ENCODE results near the gene MAP3K8. TPM values are rescaled to one million over a fixed set of nuclear protein-coding genes. Genes with fewer than 3 reads are reported as not detected.
A peak's percentile ranks its signal among the peaks of the same experiment; 100 is the strongest.
"Not testable (repeated sequence)": the region's sequence is repeated elsewhere in the genome, so short reads cannot be mapped to it uniquely, and the experiment has no call there.

Gene MAP3K8
- total RNA-seq, 1 donor from 2014 or later: 1.6 TPM

DNA sequence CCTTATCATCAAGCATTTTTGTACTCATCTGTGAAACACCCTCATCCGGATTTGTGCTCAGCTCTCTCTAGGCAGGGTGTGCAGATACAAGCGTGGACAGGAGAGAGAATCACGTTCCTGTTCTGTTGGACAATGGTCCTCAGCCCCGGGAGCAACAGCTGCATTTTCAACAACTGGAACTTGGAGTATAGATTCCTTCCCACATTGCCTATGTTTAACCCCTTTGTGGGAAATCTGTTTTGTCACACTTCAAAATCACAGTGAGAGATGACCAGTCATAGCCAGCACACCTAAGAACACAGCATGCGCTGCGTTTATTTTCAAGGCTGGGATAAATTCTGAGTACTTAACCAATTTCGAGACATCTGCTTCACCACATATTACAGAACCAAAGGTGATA, 32.5 kb downstream of the MAP3K8 start:
- Histone ChIP-seq H3K4me3 (ENCODE audit: low read depth, low read length) (no peak overlapping the region), H3K36me3 (ENCODE audit: control insufficient read depth, insufficient read depth, low read length) (no peaks in the 10 kb centered on the region), H3K27me3 (ENCODE audit: control insufficient read depth, insufficient read depth, low read length) (no peaks in the 10 kb centered on the region)
- DNase-seq (ENCODE audit: low read depth) (no peak), FAIRE-seq (peak; percentile 13)
- TF ChIP-seq, protein P1, sequence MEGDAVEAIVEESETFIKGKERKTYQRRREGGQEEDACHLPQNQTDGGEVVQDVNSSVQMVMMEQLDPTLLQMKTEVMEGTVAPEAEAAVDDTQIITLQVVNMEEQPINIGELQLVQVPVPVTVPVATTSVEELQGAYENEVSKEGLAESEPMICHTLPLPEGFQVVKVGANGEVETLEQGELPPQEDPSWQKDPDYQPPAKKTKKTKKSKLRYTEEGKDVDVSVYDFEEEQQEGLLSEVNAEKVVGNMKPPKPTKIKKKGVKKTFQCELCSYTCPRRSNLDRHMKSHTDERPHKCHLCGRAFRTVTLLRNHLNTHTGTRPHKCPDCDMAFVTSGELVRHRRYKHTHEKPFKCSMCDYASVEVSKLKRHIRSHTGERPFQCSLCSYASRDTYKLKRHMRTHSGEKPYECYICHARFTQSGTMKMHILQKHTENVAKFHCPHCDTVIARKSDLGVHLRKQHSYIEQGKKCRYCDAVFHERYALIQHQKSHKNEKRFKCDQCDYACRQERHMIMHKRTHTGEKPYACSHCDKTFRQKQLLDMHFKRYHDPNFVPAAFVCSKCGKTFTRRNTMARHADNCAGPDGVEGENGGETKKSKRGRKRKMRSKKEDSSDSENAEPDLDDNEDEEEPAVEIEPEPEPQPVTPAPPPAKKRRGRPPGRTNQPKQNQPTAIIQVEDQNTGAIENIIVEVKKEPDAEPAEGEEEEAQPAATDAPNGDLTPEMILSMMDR (IDR thresholded peaks at IDR 0.05; ENCODE audit: insufficient read depth, low read length, severe bottlenecking): no peak

DNA sequence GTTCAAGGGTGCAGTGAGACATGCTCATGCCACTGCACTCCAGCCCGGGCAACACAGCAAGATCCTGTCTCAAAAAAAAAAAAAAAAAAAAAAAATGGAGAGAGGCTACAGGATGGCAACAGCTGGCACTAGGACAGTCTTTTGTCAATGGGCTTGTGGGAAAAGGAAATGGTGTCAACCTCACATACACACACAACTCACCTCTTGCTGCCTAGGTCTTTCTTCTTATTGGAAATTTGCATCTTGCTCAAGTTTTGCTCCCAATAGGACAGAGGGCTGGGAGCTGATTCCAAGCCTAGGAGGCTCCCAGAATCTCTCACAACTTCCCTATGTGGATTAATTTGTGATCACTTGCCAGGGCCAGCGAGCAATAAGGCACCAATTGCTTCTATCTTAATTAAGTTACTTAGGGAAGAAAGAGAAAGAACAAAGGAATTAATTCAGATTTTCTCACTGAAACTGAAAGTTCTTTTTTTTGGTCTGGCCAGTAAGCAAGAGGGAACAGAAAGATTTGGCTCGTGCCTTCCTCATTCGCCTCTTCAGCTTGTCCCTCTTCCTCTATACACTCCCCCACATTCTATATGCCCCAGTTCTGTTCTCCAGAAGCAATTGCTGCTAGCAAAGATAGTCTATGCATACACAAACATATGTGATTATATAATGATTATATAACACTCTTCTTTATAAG, 33.8 kb downstream of the MAP3K8 start:
- no peak overlapping the region for H3K4me3 ChIP-seq (ENCODE audit: low read depth, low read length)
- TF ChIP-seq, protein P1 (IDR thresholded peaks at IDR 0.05; ENCODE audit: insufficient read depth, low read length, severe bottlenecking): no peak
- no peaks in the 10 kb centered on the region for H3K27me3 ChIP-seq (ENCODE audit: control insufficient read depth, insufficient read depth, low read length)
- no peaks in the 10 kb centered on the region for H3K36me3 ChIP-seq (ENCODE audit: control insufficient read depth, insufficient read depth, low read length)
- FAIRE-seq (no peak), DNase-seq (ENCODE audit: low read depth) (no peak)

DNA sequence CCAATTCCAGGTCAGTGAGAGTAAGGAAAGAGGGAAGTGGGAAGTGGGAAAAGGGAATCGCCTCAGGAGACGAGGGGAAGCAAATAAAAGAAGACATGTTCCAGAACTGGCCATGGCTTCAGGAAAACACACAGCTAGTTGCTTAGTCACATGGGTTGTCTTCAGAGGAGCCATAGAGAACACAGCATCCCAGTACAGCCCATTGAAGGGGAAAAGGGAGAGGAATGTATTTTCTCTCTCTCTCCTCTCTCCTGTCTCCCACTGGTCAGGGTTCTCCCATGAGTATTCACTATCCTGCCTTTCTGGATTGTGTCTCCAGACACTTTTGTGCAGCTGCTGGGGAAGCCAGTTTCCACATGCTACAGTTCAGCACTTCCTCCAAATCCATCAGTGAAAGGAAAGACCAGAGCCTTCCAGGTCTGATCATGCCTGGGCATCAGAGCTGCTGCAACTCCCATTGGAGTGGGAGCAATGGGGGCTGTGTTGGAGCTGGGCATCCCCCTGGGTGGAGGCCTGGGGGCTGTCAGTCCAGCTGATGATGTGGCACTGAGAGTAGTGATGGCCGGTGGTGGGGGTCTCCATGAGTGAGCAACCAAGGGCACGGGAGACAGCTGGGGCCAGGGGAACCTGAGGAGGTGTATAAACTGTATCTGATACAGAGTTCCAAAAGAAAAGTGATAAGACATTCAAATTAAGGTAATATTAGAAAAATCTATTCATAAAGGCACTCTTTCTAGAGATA, 38.6 kb downstream of the MAP3K8 start:
- TF ChIP-seq, protein P1 (IDR thresholded peaks at IDR 0.05; ENCODE audit: insufficient read depth, low read length, severe bottlenecking): no peak
- H3K27me3 ChIP-seq (ENCODE audit: control insufficient read depth, insufficient read depth, low read length): no peaks in the 10 kb centered on the region
- H3K36me3 ChIP-seq (ENCODE audit: control insufficient read depth, insufficient read depth, low read length): no peaks in the 10 kb centered on the region
- H3K4me3 ChIP-seq (ENCODE audit: low read depth, low read length): no peak overlapping the region
- FAIRE-seq: no peak
- DNase-seq (ENCODE audit: low read depth): no peak

DNA sequence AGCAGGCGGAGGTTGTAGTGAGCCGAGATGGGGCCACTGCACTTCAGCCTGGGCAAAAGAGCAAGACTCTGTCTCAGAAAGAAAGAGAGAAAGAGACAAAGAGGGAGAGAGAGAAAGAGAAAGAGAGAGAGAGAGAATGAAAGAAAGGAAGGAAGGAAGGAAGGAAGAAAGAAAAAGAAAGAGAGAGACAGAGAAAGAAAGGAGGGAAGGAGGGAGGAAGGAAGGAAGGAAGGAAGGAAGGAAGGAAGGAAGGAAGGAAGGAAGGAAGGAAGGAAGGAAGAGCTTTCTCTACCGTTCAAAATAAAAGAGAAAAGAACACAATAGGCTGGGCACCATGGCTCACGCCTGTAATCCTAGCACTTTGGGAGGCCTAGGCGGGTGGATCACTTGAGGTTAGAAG, 41.5 kb downstream of the MAP3K8 start:
- not testable (repeated sequence) for FAIRE-seq; H3K36me3 ChIP-seq (ENCODE audit: control insufficient read depth, insufficient read depth, low read length); H3K4me3 ChIP-seq (ENCODE audit: low read depth, low read length); DNase-seq (ENCODE audit: low read depth); H3K27me3 ChIP-seq (ENCODE audit: control insufficient read depth, insufficient read depth, low read length)

DNA sequence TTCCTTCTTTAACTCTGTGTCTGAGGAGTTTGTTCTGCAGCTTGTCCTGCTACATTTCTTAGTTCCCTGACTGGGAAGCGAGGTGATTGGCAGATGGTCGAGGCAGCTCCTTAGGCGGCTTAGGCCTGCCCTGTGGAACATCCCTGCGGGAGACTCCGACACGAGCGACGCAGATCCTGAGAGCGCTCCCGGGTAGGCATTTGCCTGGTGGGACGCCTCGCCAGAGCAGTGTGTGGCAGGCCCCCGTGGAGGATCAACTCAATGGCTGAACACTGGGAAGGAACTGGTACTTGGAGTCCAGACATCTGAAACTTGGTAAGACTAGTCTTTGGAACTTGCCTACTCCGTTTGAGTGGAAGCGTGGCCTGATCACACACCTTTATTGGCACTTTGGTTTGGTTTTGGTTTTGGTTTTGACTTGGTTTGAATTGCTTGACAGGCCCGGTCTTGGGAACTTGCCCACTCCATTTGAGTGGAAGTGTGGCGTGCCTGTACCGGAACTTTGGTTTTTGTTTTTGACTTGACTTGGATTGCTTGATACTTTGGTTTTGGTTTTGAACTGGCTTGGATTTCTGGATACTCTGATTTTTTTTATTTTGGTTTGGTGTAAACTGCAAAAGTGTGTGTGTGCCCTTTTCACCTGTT, 42.6 kb downstream of the MAP3K8 start:
- no peak for FAIRE-seq

DNA sequence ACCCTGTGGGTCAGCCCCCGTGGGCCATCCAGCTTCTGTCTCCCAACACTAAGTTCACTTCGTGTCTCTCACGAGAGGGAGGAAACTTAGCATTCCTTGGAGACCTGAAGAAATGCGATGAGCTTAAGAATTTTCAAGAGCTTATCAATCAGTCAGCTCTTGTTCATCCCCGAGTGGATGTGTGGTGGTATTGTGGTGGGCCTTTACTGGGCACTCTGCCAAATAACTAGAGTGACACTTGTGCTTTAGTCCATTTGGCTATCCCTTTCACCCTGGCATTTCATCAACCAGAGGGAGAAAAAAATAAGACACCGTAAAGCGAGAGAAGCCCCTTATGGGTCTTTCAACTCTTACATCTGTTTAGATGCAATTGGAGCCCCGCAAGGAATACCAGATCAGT, 45.5 kb downstream of the MAP3K8 start:
- H3K4me3 ChIP-seq (ENCODE audit: low read depth, low read length); DNase-seq (ENCODE audit: low read depth); H3K27me3 ChIP-seq (ENCODE audit: control insufficient read depth, insufficient read depth, low read length); FAIRE-seq; H3K36me3 ChIP-seq (ENCODE audit: control insufficient read depth, insufficient read depth, low read length): not testable (repeated sequence)

More for the DNA sequence above, 42.6 kb downstream of the MAP3K8 start:
- TF ChIP-seq, protein P1 (IDR thresholded peaks at IDR 0.05; ENCODE audit: insufficient read depth, low read length, severe bottlenecking): no peak
- Histone ChIP-seq H3K36me3 (ENCODE audit: control insufficient read depth, insufficient read depth, low read length) (no peaks in the 10 kb centered on the region), H3K27me3 (ENCODE audit: control insufficient read depth, insufficient read depth, low read length) (no peaks in the 10 kb centered on the region), H3K4me3 (ENCODE audit: low read depth, low read length) (no peak overlapping the region)
- no peak for DNase-seq (ENCODE audit: low read depth)

Measured in bronchial epithelial cell (primary cell).